ENCODE results near the gene SH3BP4.

The SH3BP4 gene

DNA sequence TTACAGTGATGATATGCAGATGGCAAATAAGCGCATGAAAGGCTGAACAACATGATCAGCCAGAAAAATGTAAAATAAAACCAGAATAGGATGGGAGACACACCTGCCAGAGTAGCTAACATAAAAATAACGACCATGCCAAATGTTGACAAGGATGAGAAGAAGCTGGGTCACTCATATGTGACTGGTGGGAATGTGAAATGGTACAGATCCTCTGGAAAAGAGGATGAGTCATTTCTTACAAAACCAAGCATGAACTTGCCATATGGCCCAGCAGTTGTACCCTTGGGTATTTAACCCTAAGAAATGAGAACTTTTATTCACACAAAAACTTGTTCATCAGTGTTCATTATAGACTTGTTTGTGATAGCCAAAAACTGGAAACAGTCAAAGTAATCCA is 143.8 kb downstream of the SH3BP4 start:
- no peak for DNase-seq

DNA sequence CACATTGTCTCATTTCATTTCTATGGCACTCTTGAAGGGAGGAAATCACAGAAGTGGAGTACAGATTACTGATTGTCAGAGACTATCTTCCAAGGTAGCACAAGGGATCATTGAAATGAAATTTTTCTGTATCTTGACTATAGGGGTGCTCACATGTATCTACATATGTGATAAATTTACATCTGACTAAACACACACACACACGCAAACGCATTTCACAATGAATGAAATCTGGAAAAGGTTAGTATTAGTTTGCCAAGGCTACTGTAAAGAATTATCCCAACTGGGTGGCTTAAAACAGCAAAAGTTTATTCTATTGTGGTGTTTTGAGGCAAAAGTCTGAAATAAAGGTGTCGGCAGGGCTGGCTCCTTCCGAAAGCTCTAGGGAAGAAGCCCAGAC is 144.6 kb downstream of the SH3BP4 start:
- DNase-seq = no peak

DNA sequence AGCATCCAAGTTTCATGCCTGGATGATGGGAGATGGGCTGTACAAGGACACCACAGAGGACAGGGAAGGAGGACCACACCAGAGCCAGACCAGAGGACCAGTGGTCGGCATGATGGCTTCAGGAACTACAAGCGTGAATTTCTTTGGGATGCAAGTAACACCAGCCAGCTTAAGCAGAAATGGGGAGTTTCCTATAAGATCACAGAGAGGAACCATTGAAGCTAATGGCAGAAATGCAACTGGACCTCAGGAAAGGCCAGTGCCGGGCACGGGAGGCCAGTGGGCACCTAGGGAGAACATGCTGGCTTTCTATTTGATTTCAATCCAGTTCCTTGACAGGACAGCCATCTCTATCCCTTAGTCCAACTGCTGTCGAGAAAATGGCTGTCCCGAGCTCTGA is 145.4 kb downstream of the SH3BP4 start:
- no peak for DNase-seq

DNA sequence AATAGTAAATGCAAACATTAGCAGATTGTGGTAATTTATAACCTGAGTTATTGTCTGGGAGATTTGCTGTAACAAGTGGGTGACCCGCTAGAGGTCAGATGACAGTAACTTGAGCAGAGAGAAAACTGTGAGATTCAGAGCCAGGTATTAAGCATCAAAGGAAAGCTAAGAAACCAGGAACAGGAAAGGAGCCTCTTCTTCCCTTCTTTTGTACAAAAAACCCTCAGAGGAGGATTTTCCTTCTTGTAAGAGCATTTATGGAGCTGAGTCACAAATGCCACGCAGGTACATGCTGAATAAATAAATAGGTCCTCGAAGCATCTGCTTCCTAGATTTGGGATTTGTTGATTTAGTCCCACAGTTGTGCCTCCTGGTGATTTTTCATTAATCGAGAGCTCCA is 146.5 kb downstream of the SH3BP4 start:
- DNase-seq = peak; percentile 24

DNA sequence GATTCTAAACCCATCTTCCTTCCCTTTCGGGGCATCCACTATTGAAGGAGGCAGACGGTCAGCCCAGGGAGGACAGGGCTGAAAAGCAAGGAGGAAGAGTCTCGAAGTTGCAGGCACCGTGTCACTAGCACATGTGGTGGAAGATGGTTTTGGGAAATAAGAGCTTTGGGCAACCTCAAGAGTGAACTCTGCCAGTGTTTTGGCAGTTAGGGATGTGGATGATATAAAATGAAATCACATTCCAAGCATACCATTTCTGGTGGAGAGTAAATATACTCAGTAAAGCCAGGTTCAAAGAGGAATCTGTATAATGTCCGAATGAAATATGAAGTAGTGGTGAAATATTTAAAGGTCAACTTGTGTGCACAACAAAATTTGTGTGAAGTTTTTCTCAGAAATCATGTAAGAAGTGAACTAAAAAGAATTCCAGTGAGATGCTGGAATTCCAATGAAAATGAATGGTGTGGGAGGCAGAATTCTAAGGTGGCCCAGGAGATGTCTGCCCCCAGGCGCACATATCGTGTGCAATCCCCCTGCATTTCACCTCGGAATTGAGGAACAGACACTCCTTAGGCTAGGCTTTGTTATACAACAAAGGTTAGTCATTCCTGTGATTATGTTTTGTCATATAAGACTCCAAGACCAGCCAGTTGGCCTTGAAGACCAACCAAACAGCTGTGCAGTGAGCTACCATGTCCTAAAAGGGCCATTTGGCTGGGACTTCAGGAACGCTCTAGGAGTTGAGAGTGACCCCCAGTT is 147.1 kb downstream of the SH3BP4 start:
- no peak for DNase-seq

DNA sequence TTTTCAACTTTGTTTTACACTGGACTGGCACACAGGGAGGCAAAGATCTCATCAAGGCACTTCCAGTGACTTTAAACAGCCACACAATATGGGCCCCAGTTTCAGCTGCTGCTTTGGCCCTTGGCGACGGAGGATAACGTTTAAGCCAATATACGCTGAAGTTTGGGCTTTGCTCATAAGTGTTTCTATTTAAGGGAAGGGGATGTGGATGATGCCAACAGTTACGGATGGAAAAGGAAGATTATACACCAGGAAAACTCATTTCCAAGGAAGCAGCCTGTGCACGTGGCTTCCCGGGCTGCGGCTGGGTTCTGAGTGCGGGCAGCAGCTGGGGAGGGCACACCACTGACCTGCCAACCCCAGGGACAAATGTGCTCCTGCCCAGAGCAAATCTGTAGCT is 151.1 kb downstream of the SH3BP4 start:
- no peak for DNase-seq
